Measurements from ENCODE around the gene ARHGEF2. TPM values are rescaled to one million over a fixed set of nuclear protein-coding genes. Genes with fewer than 3 reads are reported as not detected.
A peak's percentile ranks its signal among the peaks of the same experiment; 100 is the strongest.

ARHGEF2 gene
- total and polyA plus RNA-seq, 9 of the 15 experiments (the other 6 are each of a cell fraction or from before 2014, with no cell fraction given) = 7.1 to 162 (median 62.2) TPM

- TF ChIP-seq REST (IDR thresholded peaks at IDR 0.05; ENCODE audit: borderline replicate concordance) (peak; percentile 12; the same call in 1 of the 2 replicates), REST (CRISPR knock-in tag; IDR thresholded peaks at IDR 0.05; ENCODE audit: low read depth) (no peak), SMAD2 (IDR thresholded peaks at IDR 0.05; ENCODE audit: low read depth, low read length) (no peak), HDAC2 (IDR thresholded peaks at IDR 0.05) (peak; percentile 80), ZNF707 (CRISPR knock-in tag; conservative IDR thresholded peaks at IDR 0.05) (no peak), ZKSCAN3 (CRISPR knock-in tag; IDR thresholded peaks at IDR 0.05) (no peak), CREB1 (IDR thresholded peaks at IDR 0.05) (no peak), CREB1 (CRISPR knock-in tag; IDR thresholded peaks at IDR 0.05) (no peak), TRIM28 (IDR thresholded peaks at IDR 0.05) (peak; percentile 36; the same call in 1 of the 2 replicates), KAT2B (IDR thresholded peaks at IDR 0.05; ENCODE audit: low read depth, low read length) (no peak), RBM34 (IDR thresholded peaks at IDR 0.05; ENCODE audit: borderline replicate concordance, insufficient read depth, low read length) (no peak)
- TF ChIP-seq, protein P1, sequence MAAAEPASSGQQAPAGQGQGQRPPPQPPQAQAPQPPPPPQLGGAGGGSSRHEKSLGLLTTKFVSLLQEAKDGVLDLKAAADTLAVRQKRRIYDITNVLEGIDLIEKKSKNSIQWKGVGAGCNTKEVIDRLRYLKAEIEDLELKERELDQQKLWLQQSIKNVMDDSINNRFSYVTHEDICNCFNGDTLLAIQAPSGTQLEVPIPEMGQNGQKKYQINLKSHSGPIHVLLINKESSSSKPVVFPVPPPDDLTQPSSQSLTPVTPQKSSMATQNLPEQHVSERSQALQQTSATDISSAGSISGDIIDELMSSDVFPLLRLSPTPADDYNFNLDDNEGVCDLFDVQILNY (CRISPR knock-in tag; IDR thresholded peaks at IDR 0.05) = 0 out of 2 replicates have a peak, but pooled peaks have one; percentile 16
- TF ChIP-seq, protein P2, sequence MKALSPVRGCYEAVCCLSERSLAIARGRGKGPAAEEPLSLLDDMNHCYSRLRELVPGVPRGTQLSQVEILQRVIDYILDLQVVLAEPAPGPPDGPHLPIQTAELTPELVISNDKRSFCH (CRISPR knock-in tag; IDR thresholded peaks at IDR 0.05) = no peak
- TF ChIP-seq, protein P2 (tag; IDR thresholded peaks at IDR 0.05) = no peak
- TF ChIP-seq, protein P3, sequence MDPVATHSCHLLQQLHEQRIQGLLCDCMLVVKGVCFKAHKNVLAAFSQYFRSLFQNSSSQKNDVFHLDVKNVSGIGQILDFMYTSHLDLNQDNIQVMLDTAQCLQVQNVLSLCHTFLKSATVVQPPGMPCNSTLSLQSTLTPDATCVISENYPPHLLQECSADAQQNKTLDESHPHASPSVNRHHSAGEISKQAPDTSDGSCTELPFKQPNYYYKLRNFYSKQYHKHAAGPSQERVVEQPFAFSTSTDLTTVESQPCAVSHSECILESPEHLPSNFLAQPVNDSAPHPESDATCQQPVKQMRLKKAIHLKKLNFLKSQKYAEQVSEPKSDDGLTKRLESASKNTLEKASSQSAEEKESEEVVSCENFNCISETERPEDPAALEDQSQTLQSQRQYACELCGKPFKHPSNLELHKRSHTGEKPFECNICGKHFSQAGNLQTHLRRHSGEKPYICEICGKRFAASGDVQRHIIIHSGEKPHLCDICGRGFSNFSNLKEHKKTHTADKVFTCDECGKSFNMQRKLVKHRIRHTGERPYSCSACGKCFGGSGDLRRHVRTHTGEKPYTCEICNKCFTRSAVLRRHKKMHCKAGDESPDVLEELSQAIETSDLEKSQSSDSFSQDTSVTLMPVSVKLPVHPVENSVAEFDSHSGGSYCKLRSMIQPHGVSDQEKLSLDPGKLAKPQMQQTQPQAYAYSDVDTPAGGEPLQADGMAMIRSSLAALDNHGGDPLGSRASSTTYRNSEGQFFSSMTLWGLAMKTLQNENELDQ (CRISPR knock-in tag; IDR thresholded peaks at IDR 0.05; ENCODE audit: borderline replicate concordance) = no peak
- TF ChIP-seq, protein P4, sequence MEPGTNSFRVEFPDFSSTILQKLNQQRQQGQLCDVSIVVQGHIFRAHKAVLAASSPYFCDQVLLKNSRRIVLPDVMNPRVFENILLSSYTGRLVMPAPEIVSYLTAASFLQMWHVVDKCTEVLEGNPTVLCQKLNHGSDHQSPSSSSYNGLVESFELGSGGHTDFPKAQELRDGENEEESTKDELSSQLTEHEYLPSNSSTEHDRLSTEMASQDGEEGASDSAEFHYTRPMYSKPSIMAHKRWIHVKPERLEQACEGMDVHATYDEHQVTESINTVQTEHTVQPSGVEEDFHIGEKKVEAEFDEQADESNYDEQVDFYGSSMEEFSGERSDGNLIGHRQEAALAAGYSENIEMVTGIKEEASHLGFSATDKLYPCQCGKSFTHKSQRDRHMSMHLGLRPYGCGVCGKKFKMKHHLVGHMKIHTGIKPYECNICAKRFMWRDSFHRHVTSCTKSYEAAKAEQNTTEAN (CRISPR knock-in tag; IDR thresholded peaks at IDR 0.05) = no peak
These were observed 7.7 kb downstream of the ARHGEF2 start (continued) for GRCh38 chr1:155970531-155971167.

Measured in K562 (cell line).